Measurements from ENCODE around the gene BCCIP.

BCCIP gene

GRCh38 chr10:125823663-125824251 lies 411 bp downstream of the BCCIP start:
- Histone ChIP-seq H3K4me1 (ENCODE audit: control insufficient read depth, insufficient read depth, low read length) (peaks cover 21% of the 10 kb centered on the region), H3K4me3 (ENCODE audit: low read length in 2 of 2) (peak overlapping the region; percentile 88 to 100), H3K9me3 (ENCODE audit: control insufficient read depth in 2 of 2, low read length in 2 of 2) (no peaks in the 10 kb centered on the region), H3K27ac (ENCODE audit: low read length) (peak overlapping the region; percentile 89), H3K9ac (ENCODE audit: low read length in 2 of 2) (peak overlapping the region; percentile 89 to 98), H3K36me3 (ENCODE audit: control insufficient read depth in 2 of 2, insufficient read depth in 2 of 2, low read length in 2 of 2) (peaks cover 9 to 20% of the 10 kb centered on the region in 2 donors), H3K27me3 (ENCODE audit: control insufficient read depth in 1 of 2, insufficient read depth in 2 of 2, low read length in 2 of 2) (no peaks in the 10 kb centered on the region)

GRCh38 chr10:125824736-125825135 lies 1.4 kb downstream of the BCCIP start:
- Histone ChIP-seq H3K36me3 (ENCODE audit: control insufficient read depth in 2 of 2, insufficient read depth in 2 of 2, low read length in 2 of 2) (peaks cover 18 to 30% of the 10 kb centered on the region in 2 donors), H3K9me3 (ENCODE audit: control insufficient read depth in 2 of 2, low read length in 2 of 2) (no peaks in the 10 kb centered on the region), H3K4me3 (ENCODE audit: low read length in 2 of 2) (peak overlapping the region; percentile 88 to 100), H3K27me3 (ENCODE audit: control insufficient read depth in 1 of 2, insufficient read depth in 2 of 2, low read length in 2 of 2) (no peaks in the 10 kb centered on the region), H3K4me1 (ENCODE audit: control insufficient read depth, insufficient read depth, low read length) (peaks cover 21% of the 10 kb centered on the region), H3K9ac (ENCODE audit: low read length in 2 of 2) (peak overlapping the region; percentile 89 to 98), H3K27ac (ENCODE audit: low read length) (no peak overlapping the region)

- Histone ChIP-seq H3K27ac (ENCODE audit: low read length) (no peak overlapping the region), H3K36me3 (ENCODE audit: control insufficient read depth in 2 of 2, insufficient read depth in 2 of 2, low read length in 2 of 2) (peaks cover 36 to 46% of the 10 kb centered on the region in 2 donors), H3K27me3 (ENCODE audit: control insufficient read depth in 1 of 2, insufficient read depth in 2 of 2, low read length in 2 of 2) (no peaks in the 10 kb centered on the region)
These were observed 3.8 kb downstream of the BCCIP start for GRCh38 chr10:125827133-125827532.

GRCh38 chr10:125828311-125828710 lies 5.0 kb downstream of the BCCIP start:
- no peaks in the 10 kb centered on the region for H3K9me3 ChIP-seq (ENCODE audit: control insufficient read depth in 2 of 2, low read length in 2 of 2)
- no peak overlapping the region for H3K9ac ChIP-seq (ENCODE audit: low read length in 2 of 2)
- peaks cover 45 to 55% of the 10 kb centered on the region in 2 donors for H3K36me3 ChIP-seq (ENCODE audit: control insufficient read depth in 2 of 2, insufficient read depth in 2 of 2, low read length in 2 of 2)
- peaks cover 12% of the 10 kb centered on the region for H3K4me1 ChIP-seq (ENCODE audit: control insufficient read depth, insufficient read depth, low read length)
- no peak overlapping the region for H3K4me3 ChIP-seq (ENCODE audit: low read length in 2 of 2)
- H3K27ac ChIP-seq (ENCODE audit: low read length): no peak overlapping the region
- H3K27me3 ChIP-seq (ENCODE audit: control insufficient read depth in 1 of 2, insufficient read depth in 2 of 2, low read length in 2 of 2): no peaks in the 10 kb centered on the region

More at GRCh38 chr10:125827133-125827532, 3.8 kb downstream of the BCCIP start:
- Histone ChIP-seq H3K4me3 (ENCODE audit: low read length in 2 of 2) (no peak overlapping the region), H3K4me1 (ENCODE audit: control insufficient read depth, insufficient read depth, low read length) (peaks cover 14% of the 10 kb centered on the region), H3K9me3 (ENCODE audit: control insufficient read depth in 2 of 2, low read length in 2 of 2) (no peaks in the 10 kb centered on the region), H3K9ac (ENCODE audit: low read length in 2 of 2) (no peak overlapping the region)

- Histone ChIP-seq H3K27me3 (ENCODE audit: control insufficient read depth in 1 of 2, insufficient read depth in 2 of 2, low read length in 2 of 2) (no peaks in the 10 kb centered on the region), H3K9me3 (ENCODE audit: control insufficient read depth in 2 of 2, low read length in 2 of 2) (no peaks in the 10 kb centered on the region), H3K9ac (ENCODE audit: low read length in 2 of 2) (no peak overlapping the region), H3K4me1 (ENCODE audit: control insufficient read depth, insufficient read depth, low read length) (no peaks in the 10 kb centered on the region), H3K36me3 (ENCODE audit: control insufficient read depth in 2 of 2, insufficient read depth in 2 of 2, low read length in 2 of 2) (peaks cover 59 to 69% of the 10 kb centered on the region in 2 donors), H3K27ac (ENCODE audit: low read length) (no peak overlapping the region), H3K4me3 (ENCODE audit: low read length in 2 of 2) (no peak overlapping the region)
These were observed 13.4 kb downstream of the BCCIP start for GRCh38 chr10:125836746-125837145.

- Histone ChIP-seq H3K4me3 (ENCODE audit: low read length in 2 of 2) (no peak overlapping the region), H3K9ac (ENCODE audit: low read length in 2 of 2) (no peak overlapping the region), H3K9me3 (ENCODE audit: control insufficient read depth in 2 of 2, low read length in 2 of 2) (no peaks in the 10 kb centered on the region), H3K36me3 (ENCODE audit: control insufficient read depth in 2 of 2, insufficient read depth in 2 of 2, low read length in 2 of 2) (peaks cover 44 to 63% of the 10 kb centered on the region in 2 donors), H3K4me1 (ENCODE audit: control insufficient read depth, insufficient read depth, low read length) (no peaks in the 10 kb centered on the region), H3K27ac (ENCODE audit: low read length) (no peak overlapping the region), H3K27me3 (ENCODE audit: control insufficient read depth in 1 of 2, insufficient read depth in 2 of 2, low read length in 2 of 2) (no peaks in the 10 kb centered on the region)
These were observed 15.6 kb downstream of the BCCIP start for GRCh38 chr10:125838802-125839575.

GRCh38 chr10:125840406-125840805 lies 17.1 kb downstream of the BCCIP start:
- H3K9ac ChIP-seq (ENCODE audit: low read length in 2 of 2): no peak overlapping the region
- H3K4me3 ChIP-seq (ENCODE audit: low read length in 2 of 2): no peak overlapping the region
- H3K27me3 ChIP-seq (ENCODE audit: control insufficient read depth in 1 of 2, insufficient read depth in 2 of 2, low read length in 2 of 2): no peaks in the 10 kb centered on the region
- no peaks in the 10 kb centered on the region for H3K9me3 ChIP-seq (ENCODE audit: control insufficient read depth in 2 of 2, low read length in 2 of 2)
- peaks cover 2% of the 10 kb centered on the region for H3K4me1 ChIP-seq (ENCODE audit: control insufficient read depth, insufficient read depth, low read length)
- H3K36me3 ChIP-seq (ENCODE audit: control insufficient read depth in 2 of 2, insufficient read depth in 2 of 2, low read length in 2 of 2): peaks cover 40 to 60% of the 10 kb centered on the region in 2 donors
- H3K27ac ChIP-seq (ENCODE audit: low read length): no peak overlapping the region

GRCh38 chr10:125840955-125841354 lies 17.6 kb downstream of the BCCIP start:
- Histone ChIP-seq H3K9ac (ENCODE audit: low read length in 2 of 2) (no peak overlapping the region), H3K4me3 (ENCODE audit: low read length in 2 of 2) (no peak overlapping the region), H3K27ac (ENCODE audit: low read length) (no peak overlapping the region), H3K9me3 (ENCODE audit: control insufficient read depth in 2 of 2, low read length in 2 of 2) (no peaks in the 10 kb centered on the region), H3K4me1 (ENCODE audit: control insufficient read depth, insufficient read depth, low read length) (peaks cover 2% of the 10 kb centered on the region), H3K36me3 (ENCODE audit: control insufficient read depth in 2 of 2, insufficient read depth in 2 of 2, low read length in 2 of 2) (peaks cover 38 to 57% of the 10 kb centered on the region in 2 donors), H3K27me3 (ENCODE audit: control insufficient read depth in 1 of 2, insufficient read depth in 2 of 2, low read length in 2 of 2) (no peaks in the 10 kb centered on the region)

- Histone ChIP-seq H3K9me3 (ENCODE audit: control insufficient read depth in 2 of 2, low read length in 2 of 2) (no peaks in the 10 kb centered on the region), H3K27ac (ENCODE audit: low read length) (no peak overlapping the region), H3K4me3 (ENCODE audit: low read length in 2 of 2) (no peak overlapping the region), H3K4me1 (ENCODE audit: control insufficient read depth, insufficient read depth, low read length) (peaks cover 2% of the 10 kb centered on the region), H3K36me3 (ENCODE audit: control insufficient read depth in 2 of 2, insufficient read depth in 2 of 2, low read length in 2 of 2) (peaks cover 18 to 47% of the 10 kb centered on the region in 2 donors), H3K27me3 (ENCODE audit: control insufficient read depth in 1 of 2, insufficient read depth in 2 of 2, low read length in 2 of 2) (no peaks in the 10 kb centered on the region), H3K9ac (ENCODE audit: low read length in 2 of 2) (no peak overlapping the region)
These were observed 20.4 kb downstream of the BCCIP start for GRCh38 chr10:125843603-125844329.

- H3K27me3 ChIP-seq (ENCODE audit: control insufficient read depth in 1 of 2, insufficient read depth in 2 of 2, low read length in 2 of 2): no peaks in the 10 kb centered on the region
- H3K4me3 ChIP-seq (ENCODE audit: low read length in 2 of 2): no peak overlapping the region
- H3K9ac ChIP-seq (ENCODE audit: low read length in 2 of 2): no peak overlapping the region
- H3K36me3 ChIP-seq (ENCODE audit: control insufficient read depth in 2 of 2, insufficient read depth in 2 of 2, low read length in 2 of 2): peaks cover 9 to 42% of the 10 kb centered on the region in 2 donors
- H3K27ac ChIP-seq (ENCODE audit: low read length): no peak overlapping the region
- H3K9me3 ChIP-seq (ENCODE audit: control insufficient read depth in 2 of 2, low read length in 2 of 2): no peaks in the 10 kb centered on the region
- peaks cover 2% of the 10 kb centered on the region for H3K4me1 ChIP-seq (ENCODE audit: control insufficient read depth, insufficient read depth, low read length)
These were observed 21.4 kb downstream of the BCCIP start for GRCh38 chr10:125844751-125845221.
